ENCODE data around the gene CCDC85C. TPM values are rescaled to one million over a fixed set of nuclear protein-coding genes. Genes with fewer than 3 reads are reported as not detected.

CCDC85C gene
- total RNA-seq, 1 experiment from 2014 or later, result 36.4 TPM

- POLR2A ChIA-PET (ENCODE audit: unreplicated experiment), result no interaction called here
- BruUV-seq (replicated peaks), result no TSS peak
- DNase-seq, result no peak
- Histone ChIP-seq H3K9me2 (replicated peaks; ENCODE audit: low read length) (no peaks in the 10 kb centered on the region), H2AFZ (ENCODE audit: low read length) (no peak overlapping the region), H3K9ac (ENCODE audit: low read length) (no peak overlapping the region), H3K27me3 (ENCODE audit: low read length) (no peaks in the 10 kb centered on the region), H3K4me3 (ENCODE audit: low read length) (no peak overlapping the region), H3K4me2 (ENCODE audit: low read length) (no peak overlapping the region), H3K36me3 (ENCODE audit: low read depth, low read length) (no peaks in the 10 kb centered on the region), H3K79me2 (ENCODE audit: low read length) (peaks cover 100% of the 10 kb centered on the region), H3F3A (ENCODE audit: low read length, unreplicated experiment) (no peaks in the 10 kb centered on the region), H3K27ac (ENCODE audit: low read length) (no peak overlapping the region), H3K9me3 (ENCODE audit: low read length) (no peaks in the 10 kb centered on the region), H4K20me1 (ENCODE audit: low read length) (peaks cover 29% of the 10 kb centered on the region; the same call in 1 of the 2 replicates), H3K4me1 (ENCODE audit: insufficient read depth, low read length) (peaks cover 9% of the 10 kb centered on the region)
- no peak for ATAC-seq
- CTCF ChIA-PET, result no interaction called here
- intact Hi-C loops (cut with micrococcal nuclease), result no loop called here
- no peak for TF ChIP-seq CTCF (conservative IDR thresholded peaks at IDR 0.05; ENCODE audit: low read depth, low read length)
- no peak for TF ChIP-seq EZH2phosphoT487 (IDR thresholded peaks at IDR 0.05; ENCODE audit: borderline replicate concordance, low read length)
- TF ChIP-seq EZH2 (IDR thresholded peaks at IDR 0.05; ENCODE audit: low read length, unreplicated experiment), result no peak
Measured at GRCh38 chr14:99546234-99546879, 57.6 kb downstream of the CCDC85C start.

- H3K4me2 ChIP-seq (ENCODE audit: low read length), result no peak overlapping the region
- H3K79me2 ChIP-seq (ENCODE audit: low read length), result peaks cover 100% of the 10 kb centered on the region
- ATAC-seq (no peak), DNase-seq (no peak)
- no peaks in the 10 kb centered on the region for H3K9me3 ChIP-seq (ENCODE audit: low read length)
- H3K4me1 ChIP-seq (ENCODE audit: insufficient read depth, low read length), result peaks cover 11% of the 10 kb centered on the region
- H4K20me1 ChIP-seq (ENCODE audit: low read length), result peaks cover 32% of the 10 kb centered on the region; the same call in 1 of the 2 replicates
- no peaks in the 10 kb centered on the region for H3K27me3 ChIP-seq (ENCODE audit: low read length)
- no peak overlapping the region for H3K4me3 ChIP-seq (ENCODE audit: low read length)
- POLR2A ChIA-PET (ENCODE audit: unreplicated experiment), result no interaction called here
- CTCF ChIA-PET, result no interaction called here
- no peak overlapping the region for H3K27ac ChIP-seq (ENCODE audit: low read length)
- no TSS peak for BruUV-seq (replicated peaks)
- no peaks in the 10 kb centered on the region for H3F3A ChIP-seq (ENCODE audit: low read length, unreplicated experiment)
- no peak overlapping the region for H2AFZ ChIP-seq (ENCODE audit: low read length)
- H3K9ac ChIP-seq (ENCODE audit: low read length), result no peak overlapping the region
- H3K36me3 ChIP-seq (ENCODE audit: low read depth, low read length), result no peaks in the 10 kb centered on the region
- intact Hi-C loops (cut with micrococcal nuclease), result no loop called here
- H3K9me2 ChIP-seq (replicated peaks; ENCODE audit: low read length), result no peaks in the 10 kb centered on the region
- TF ChIP-seq EZH2phosphoT487 (IDR thresholded peaks at IDR 0.05; ENCODE audit: borderline replicate concordance, low read length), result no peak
- TF ChIP-seq CTCF (conservative IDR thresholded peaks at IDR 0.05; ENCODE audit: low read depth, low read length), result no peak
- no peak for TF ChIP-seq EZH2 (IDR thresholded peaks at IDR 0.05; ENCODE audit: low read length, unreplicated experiment)
Measured at GRCh38 chr14:99545586-99545985, 58.4 kb downstream of the CCDC85C start.

- Histone ChIP-seq H3K27me3 (ENCODE audit: low read length) (no peaks in the 10 kb centered on the region), H3K27ac (ENCODE audit: low read length) (no peak overlapping the region), H4K20me1 (ENCODE audit: low read length) (peaks cover 26% of the 10 kb centered on the region; the same call in 1 of the 2 replicates), H2AFZ (ENCODE audit: low read length) (no peak overlapping the region), H3K36me3 (ENCODE audit: low read depth, low read length) (no peaks in the 10 kb centered on the region), H3K79me2 (ENCODE audit: low read length) (peaks cover 100% of the 10 kb centered on the region), H3K4me1 (ENCODE audit: insufficient read depth, low read length) (peaks cover 11% of the 10 kb centered on the region), H3K9me2 (replicated peaks; ENCODE audit: low read length) (no peaks in the 10 kb centered on the region), H3K4me2 (ENCODE audit: low read length) (no peak overlapping the region), H3K9ac (ENCODE audit: low read length) (no peak overlapping the region), H3F3A (ENCODE audit: low read length, unreplicated experiment) (no peaks in the 10 kb centered on the region), H3K9me3 (ENCODE audit: low read length) (no peaks in the 10 kb centered on the region), H3K4me3 (ENCODE audit: low read length) (no peak overlapping the region)
- CTCF ChIA-PET, result no interaction called here
- BruUV-seq (replicated peaks), result no TSS peak
- no peak for DNase-seq
- no peak for TF ChIP-seq EZH2phosphoT487 (IDR thresholded peaks at IDR 0.05; ENCODE audit: borderline replicate concordance, low read length)
- intact Hi-C loops (cut with micrococcal nuclease), result no loop called here
- POLR2A ChIA-PET (ENCODE audit: unreplicated experiment), result no interaction called here
- ATAC-seq, result no peak
Measured at GRCh38 chr14:99544991-99545390, 59.0 kb downstream of the CCDC85C start.

Data from PC-3 (cell line).